NCI-H446 (cell line): ENCODE results near the gene FGFRL1.
A peak's percentile ranks its signal among the peaks of the same experiment; 100 is the strongest.
"Not testable (repeated sequence)": the region's sequence is repeated elsewhere in the genome, so short reads cannot be mapped to it uniquely, and the experiment has no call there.

Experiments used
- DNase-seq, 2 experiments: peaks; one replicate each; lab custom pipeline; 2025; lab: John Stamatoyannopoulos, UW

The FGFRL1 gene

GRCh38 chr4:973431-974397, 37.7 kb upstream of the FGFRL1 start, which contains the start of gene DGKQ:
DGKQ (minus strand) TSS chr4:973569; CDS start chr4:973482, 87 bp downstream.
- peak in 1 of 2 experiments; percentile 76 for DNase-seq

- DNase-seq, result no peak
Observed at GRCh38 chr4:974668-975067, 36.8 kb upstream of the FGFRL1 start.

GRCh38 chr4:976016-976415, 35.4 kb upstream of the FGFRL1 start:
- not testable (repeated sequence) for DNase-seq

- no peak for DNase-seq
Observed at GRCh38 chr4:978957-979701, 32.3 kb upstream of the FGFRL1 start.

- DNase-seq, result no peak
Observed at GRCh38 chr4:982291-982690, 29.1 kb upstream of the FGFRL1 start.

GRCh38 chr4:982814-983213, 28.6 kb upstream of the FGFRL1 start:
- DNase-seq, result no peak

GRCh38 chr4:984336-985054, 26.9 kb upstream of the FGFRL1 start:
- DNase-seq, result no peak

GRCh38 chr4:985123-985830, 26.1 kb upstream of the FGFRL1 start:
- no peak for DNase-seq

GRCh38 chr4:986428-986878, 25.0 kb upstream of the FGFRL1 start:
- DNase-seq, result no peak

GRCh38 chr4:986879-987623, 24.4 kb upstream of the FGFRL1 start, which contains the start of gene IDUA:
IDUA (plus strand) TSS chr4:987044; CDS start chr4:987085, 41 bp downstream.
- peak in 1 of 2 experiments; percentile 35 for DNase-seq

- no peak for DNase-seq
Observed at GRCh38 chr4:987624-988513, 23.6 kb upstream of the FGFRL1 start.

GRCh38 chr4:988726-989721, 22.4 kb upstream of the FGFRL1 start:
- DNase-seq, result no peak

GRCh38 chr4:989722-990471, 21.5 kb upstream of the FGFRL1 start:
- DNase-seq, result no peak

- no peak for DNase-seq
Observed at GRCh38 chr4:990746-991367, 20.6 kb upstream of the FGFRL1 start.

- no peak for DNase-seq
Observed at GRCh38 chr4:991451-992296, 19.8 kb upstream of the FGFRL1 start.
